Stimulated activated CD4-positive, alpha-beta T cell treated with anti-CD3 and anti-CD28 coated beads, Interleukin-1b, Interleukin-23, amount 100 ng/mL, for 1 hour (primary cell): Measurements from ENCODE around the gene CORO2A.
"Not testable (repeated sequence)": the region's sequence is repeated elsewhere in the genome, so short reads cannot be mapped to it uniquely, and the experiment has no call there.

ENCODE experiments used
- DNase-seq, 2 donors: peaks; one replicate each; pipeline ENCODE4 v3.0.0-alpha.2; 2020; ENCODE audit warnings: low read depth in 2 of 2

CORO2A gene

DNA sequence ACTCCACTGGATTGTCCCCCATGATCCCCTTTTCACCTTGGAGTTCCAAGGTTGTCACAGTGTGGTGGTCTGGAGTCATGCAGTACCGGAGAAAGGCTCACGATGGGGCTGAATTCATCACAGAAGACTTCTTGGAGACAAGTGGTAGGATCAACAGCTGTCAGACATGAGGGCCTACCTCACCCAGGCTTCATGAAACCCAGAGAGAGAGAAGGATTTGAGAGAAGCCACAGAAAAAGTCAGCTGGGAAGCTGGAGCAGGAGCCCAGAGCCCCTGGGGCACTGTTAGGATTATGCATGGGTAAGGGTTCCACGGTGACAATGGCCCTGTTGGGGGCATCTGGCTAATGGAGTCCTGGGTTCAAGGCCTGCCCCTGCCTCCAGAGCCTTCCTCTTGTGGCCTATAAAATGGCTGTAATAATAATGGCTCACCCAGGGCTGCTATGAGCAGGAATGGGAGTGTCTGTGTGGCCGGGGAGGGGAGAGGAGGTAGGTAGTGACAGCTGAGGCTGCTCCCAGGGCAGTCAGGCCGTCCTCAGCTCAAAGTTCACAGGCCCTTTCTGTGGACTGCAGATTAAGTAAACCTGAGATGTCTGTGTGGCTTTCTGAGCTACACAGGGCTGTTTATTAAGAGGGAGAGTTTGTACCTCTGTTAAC lies 74.3 kb downstream of the CORO2A start:
- DNase-seq = no peak

DNA sequence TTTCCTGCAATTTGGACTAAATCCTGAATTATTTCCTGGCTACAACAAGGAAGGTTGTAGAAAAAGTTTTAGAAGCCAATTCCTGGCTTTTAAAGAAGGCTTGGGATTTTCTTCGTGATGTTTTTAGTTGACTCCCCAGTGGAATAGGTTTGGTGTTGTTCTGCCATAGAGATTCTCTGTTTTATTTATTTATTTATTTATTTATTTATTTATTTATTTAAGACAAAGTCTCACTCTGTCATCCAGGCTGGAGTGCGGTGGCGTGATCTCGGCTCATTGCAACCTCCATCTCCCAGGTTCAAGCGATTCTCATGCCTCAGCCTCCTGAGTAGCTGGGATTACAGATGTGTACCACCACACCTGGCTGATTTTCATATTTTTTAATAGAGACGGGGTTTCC lies 75.3 kb downstream of the CORO2A start:
- not testable (repeated sequence) for DNase-seq

DNA sequence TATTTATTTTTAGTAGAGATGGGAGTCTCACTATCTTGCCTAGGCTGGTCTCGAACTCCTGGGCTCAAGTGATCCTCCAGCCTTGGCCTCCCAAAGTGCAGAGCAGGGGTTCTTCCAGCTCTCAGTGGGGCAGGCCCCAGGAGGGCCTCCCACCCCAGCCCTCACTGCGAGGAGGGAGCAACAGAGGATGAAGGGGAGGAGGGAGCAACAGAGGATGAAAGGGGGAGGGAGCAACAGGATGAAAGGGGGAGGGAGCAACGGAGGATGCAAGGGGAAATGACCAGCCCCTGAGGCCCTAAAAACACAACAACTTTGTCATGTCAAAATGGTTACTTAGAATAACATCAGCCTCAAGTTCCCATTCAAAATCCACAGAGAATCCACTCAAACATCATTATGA lies 83.4 kb downstream of the CORO2A start:
- no peak for DNase-seq

DNA sequence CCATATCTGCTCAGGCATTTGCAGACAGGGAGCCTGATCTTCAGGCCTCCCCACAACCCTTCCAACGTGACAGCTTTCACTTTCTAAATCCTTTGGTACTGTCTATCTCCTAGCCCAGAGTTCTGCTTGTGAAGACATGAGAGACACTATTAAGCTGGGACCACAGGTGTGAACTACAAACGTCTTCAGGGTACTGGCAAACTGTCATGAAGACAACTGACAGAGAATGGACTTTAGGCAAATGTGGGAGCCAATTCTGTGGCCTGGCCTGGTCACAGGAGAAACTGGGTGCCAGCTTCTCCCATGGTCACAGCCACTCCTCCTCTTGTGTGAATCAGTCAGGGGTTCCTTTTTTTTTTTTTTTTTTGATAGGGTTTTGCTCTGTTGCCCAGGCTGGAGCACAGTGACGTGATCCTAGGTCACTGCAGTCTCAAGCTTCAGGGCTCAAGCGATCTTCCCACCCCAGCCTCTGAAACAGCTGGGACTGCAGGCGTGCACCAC lies 83.9 kb downstream of the CORO2A start:
- no peak for DNase-seq

GRCh38 chr9:98107926-98108325 lies 84.5 kb downstream of the CORO2A start:
- DNase-seq = no peak

DNA sequence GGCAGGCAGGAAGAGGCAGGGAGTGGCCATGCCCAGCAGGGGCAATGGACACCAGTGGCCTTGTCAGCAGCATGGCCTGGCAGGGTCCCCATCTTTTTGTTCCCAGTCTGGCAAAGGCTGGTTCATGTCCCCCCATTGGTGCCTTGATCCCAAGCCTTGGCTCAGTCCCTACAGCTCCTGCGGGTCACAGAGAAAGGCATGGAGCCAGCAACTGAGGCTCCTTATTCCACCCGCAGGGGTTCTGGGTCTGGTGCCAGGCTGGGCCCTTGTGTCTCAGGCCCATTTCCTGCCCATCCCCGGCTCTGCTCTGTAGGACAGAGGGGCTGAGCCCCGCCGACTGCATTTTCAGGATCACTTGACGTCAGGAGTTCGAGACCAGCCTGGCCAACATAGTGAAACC lies 87.4 kb downstream of the CORO2A start:
- DNase-seq = no peak

DNA sequence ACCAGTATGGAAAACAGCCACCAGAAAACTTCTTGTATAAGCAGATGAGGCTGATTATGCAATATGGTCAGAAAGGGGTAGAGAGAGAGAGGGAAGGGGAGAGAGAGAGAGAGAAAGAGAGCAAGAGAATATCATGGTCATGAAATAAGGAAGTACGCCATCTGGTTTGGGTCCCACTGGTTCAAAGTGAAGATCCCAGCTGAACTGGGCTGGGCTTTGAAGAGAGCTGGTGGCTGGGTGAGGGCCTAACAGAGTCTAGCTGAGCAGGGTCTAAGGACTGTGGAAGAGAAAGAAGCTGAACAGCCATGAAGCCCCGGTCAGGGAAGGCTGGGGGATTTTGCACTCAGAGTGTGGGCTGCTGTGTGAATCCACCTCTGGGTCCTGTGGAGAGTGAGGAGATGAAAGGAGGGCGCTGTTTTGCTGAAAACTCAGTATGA lies 88.0 kb downstream of the CORO2A start:
- no peak for DNase-seq

DNA sequence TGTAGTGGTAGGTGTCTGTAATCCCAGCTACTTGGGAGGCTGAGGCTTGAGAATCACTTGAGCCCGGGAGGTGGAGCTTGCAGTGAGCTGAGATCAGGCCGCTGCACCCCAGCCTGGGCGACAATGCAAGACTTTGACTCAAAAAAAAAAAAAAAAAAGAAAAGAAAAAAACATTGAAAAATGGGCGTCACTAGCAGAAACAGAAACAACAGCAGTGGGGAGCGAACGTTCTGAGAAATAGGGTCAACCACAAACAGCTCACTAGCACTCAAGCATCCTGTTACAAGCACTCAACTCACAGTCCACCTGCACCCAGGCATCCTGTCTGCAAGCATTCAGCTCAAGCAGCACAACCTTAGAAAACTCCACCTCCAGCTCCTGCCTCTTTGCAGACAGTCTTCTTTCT lies 90.6 kb downstream of the CORO2A start:
- peak in 1 of 2 donors; percentile 69 for DNase-seq

DNA sequence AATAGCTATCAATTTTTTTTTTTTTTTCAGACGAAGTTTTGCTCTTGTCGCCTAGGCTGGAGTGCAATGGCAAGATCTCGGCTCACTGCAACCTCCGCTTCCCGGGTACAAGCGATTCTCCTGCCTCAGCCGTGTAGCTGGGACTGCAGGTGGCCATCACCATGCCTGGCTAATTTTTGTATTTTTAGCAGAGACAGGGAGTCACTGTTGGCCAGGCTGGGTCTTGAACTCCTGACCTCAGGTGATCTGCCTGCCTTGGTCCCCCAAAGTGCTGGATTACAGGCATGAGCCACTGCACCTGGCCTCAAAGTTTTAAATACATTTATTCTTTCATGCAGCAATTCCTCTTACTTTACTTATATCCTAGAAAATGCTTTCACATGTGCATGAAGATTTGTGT lies 91.0 kb downstream of the CORO2A start:
- no peak for DNase-seq

- no peak for DNase-seq
Observed at GRCh38 chr9:98100456-98100855, 92.0 kb downstream of the CORO2A start.

- no peak for DNase-seq
Observed at GRCh38 chr9:98099898-98100297, 92.5 kb downstream of the CORO2A start.

GRCh38 chr9:98099346-98099745 lies 93.1 kb downstream of the CORO2A start:
- no peak for DNase-seq

DNA sequence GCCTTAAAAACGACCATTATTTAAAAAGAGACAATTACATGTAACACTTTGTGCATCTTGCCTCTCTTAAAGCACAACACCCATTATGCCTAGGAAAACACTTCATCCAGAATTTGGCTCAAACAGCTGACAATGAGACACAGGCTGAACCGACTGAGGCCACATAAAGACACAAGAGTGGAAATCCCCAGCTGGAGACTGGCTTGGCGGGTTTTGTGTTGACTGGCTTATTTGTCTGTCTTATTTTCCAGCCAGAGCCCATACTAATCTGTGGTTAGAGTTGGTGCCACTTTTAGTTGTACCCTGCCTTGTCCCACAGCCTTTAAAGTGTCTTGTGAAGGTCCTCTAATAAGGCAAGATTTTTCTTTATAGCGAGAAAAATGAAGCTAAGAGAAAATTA lies 94.6 kb downstream of the CORO2A start:
- DNase-seq = no peak

DNA sequence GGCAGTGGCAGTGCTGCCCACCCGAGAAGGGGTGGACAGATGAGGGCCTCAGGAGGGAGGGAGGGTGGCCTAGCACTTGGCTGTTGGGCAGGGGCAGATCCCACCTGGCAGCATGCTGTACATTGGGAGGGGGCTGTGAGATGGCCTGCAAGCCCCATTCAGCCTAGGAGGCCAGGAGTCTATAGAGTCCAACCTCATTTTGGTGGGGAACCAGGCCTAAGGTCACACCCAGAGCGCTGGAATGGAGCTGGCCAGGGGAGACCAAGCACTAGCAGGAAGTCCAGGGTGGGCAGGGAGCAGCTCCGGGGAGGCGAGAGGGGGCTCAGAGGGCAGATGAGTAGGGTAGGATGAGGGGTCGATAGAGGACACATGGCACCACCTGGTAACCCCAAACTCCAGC lies 96.3 kb downstream of the CORO2A start:
- DNase-seq = no peak

GRCh38 chr9:98095401-98095800 lies 97.0 kb downstream of the CORO2A start:
- DNase-seq = no peak

- DNase-seq = no peak
Observed at GRCh38 chr9:98094851-98095250, 97.6 kb downstream of the CORO2A start.

DNA sequence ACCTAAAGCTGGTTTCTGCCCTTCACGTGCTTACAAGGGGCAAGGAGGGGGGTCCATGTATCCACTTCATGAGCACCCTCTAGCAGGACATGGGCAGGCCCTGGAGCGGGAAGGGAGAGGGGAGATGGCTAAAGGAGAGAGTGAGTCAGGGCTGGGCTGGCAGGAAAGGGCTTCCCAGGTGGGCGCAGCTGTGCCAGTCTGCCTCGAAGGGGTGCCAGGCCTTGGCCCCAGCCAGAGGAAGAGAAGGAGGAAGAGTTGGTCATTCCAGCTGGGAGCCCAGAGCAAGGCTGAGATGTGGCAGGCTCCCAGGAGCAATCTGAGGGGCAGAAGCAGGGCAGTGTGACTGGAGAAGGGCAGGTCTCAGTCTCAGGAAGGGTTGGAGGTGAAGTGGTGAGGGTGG lies 98.1 kb downstream of the CORO2A start:
- no peak for DNase-seq

DNA sequence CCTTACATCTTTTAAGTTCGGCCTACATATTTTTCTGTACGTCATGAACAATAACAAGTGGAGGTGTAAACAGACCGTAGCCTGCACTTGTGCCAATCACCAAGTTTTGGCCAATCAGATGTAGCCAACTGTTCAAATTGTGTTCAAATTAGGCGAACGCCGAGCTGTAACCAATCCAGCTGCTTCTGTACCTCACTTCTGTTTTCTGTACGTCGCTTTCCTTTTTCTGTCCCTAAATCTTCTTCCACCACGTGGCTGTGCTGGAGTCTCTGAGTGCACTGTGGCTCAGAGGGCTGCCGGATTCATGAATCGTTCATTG lies 99.9 kb downstream of the CORO2A start:
- no peak for DNase-seq

- DNase-seq = no peak
Observed at GRCh38 chr9:98091735-98092612, 100.5 kb downstream of the CORO2A start.

DNA sequence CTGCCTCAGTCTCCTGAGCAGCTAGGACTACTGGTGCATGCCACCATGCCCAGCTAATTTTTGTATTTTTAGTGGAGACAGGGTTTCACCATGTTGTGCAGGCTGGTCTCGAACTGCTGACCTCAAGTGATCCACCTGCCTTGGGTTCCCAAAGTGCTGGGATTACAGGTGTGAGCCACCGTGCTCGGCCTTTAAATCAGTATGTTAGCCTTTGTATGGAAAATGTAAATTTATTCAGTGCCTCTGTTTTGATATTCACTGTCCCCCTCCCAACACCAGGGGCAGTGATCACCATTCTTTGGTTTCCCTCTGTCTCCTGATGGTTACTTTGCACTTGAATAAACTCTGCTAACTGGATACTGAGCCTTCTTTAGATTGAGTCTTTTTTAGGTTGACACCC lies 101.8 kb downstream of the CORO2A start:
- not testable (repeated sequence) for DNase-seq

- no peak for DNase-seq
Observed at GRCh38 chr9:98087420-98088354, 104.8 kb downstream of the CORO2A start.

- no peak for DNase-seq
Observed at GRCh38 chr9:98086461-98086860, 106.0 kb downstream of the CORO2A start.
